Spleen (tissue), 11 donors: ENCODE data around the gene GPC3. TPM values are rescaled to one million over a fixed set of nuclear protein-coding genes. Genes with fewer than 3 reads are reported as not detected.

Experiments used
- DNase-seq: peaks from one replicate; pipeline ENCODE4 v3.0.0-alpha.2; 2020
- H3K27ac ChIP-seq, 8 donors: fragments of 200-600 bp; sonication (generic) in 7 of 8; 1 replicate in 4 of 8; 2 replicates in 4 of 8; pipeline versions ENCODE4 v1.5.0 to v1.8.0; 2016 to 2021; ENCODE audit warnings: inconsistent platforms in 4 of 8, mild to moderate bottlenecking in 4 of 8, moderate library complexity in 1 of 8
- H3K27me3 ChIP-seq, 7 donors: fragments of 200-600 bp; sonication (generic) in 6 of 7; replicated peaks in 1 of 7; 1 replicate in 4 of 7; 2 replicates in 3 of 7; pipeline versions ENCODE4 v1.5.0 to v1.8.0; 2016 to 2021; ENCODE audit warnings: inconsistent platforms in 3 of 7, mild to moderate bottlenecking in 1 of 7
- H3K36me3 ChIP-seq, 6 donors: fragments of 200-600 bp; sonication (generic) in 5 of 6; 1 replicate in 4 of 6; 2 replicates in 2 of 6; pipeline versions ENCODE4 v1.5.0 to v1.8.0; 2016 to 2021; ENCODE audit warnings: inconsistent platforms in 2 of 6
- H3K4me1 ChIP-seq, 6 donors: fragments of 200-600 bp; sonication (generic) in 5 of 6; 1 replicate in 3 of 6; 2 replicates in 3 of 6; pipeline versions ENCODE4 v1.5.0 to v1.8.0; 2016 to 2021; ENCODE audit warnings: inconsistent platforms in 3 of 6
- H3K4me3 ChIP-seq, 8 donors: fragments of 200-600 bp; sonication (generic) in 7 of 8; 1 replicate in 4 of 8; 2 replicates in 4 of 8; pipeline versions ENCODE4 v1.5.0 to v1.8.0; 2016 to 2021; ENCODE audit warnings: inconsistent platforms in 4 of 8, mild to moderate bottlenecking in 4 of 8, moderate library complexity in 2 of 8
- H3K9me3 ChIP-seq, 8 donors: fragments of 200-600 bp; sonication (generic) in 7 of 8; 1 replicate in 4 of 8; 2 replicates in 4 of 8; pipeline versions ENCODE4 v1.5.0 to v1.8.0; 2016 to 2021; ENCODE audit warnings: inconsistent platforms in 4 of 8
- CTCF ChIP-seq, 11 experiments: fragments of 200-600 bp in 7 of 11; fragments of 450-650 bp in 4 of 11; sonication (generic) in 4 of 11; IDR thresholded peaks in 8 of 11; conservative IDR thresholded peaks in 3 of 11; 1 replicate in 7 of 11; 2 replicates in 4 of 11; pipeline versions ENCODE4 v1.4.0 to v1.8.0; 2016 to 2021; ENCODE audit warnings: antibody characterized with exemption in 11 of 11, inconsistent platforms in 4 of 11, mild to moderate bottlenecking in 1 of 11
- POLR2A ChIP-seq, 3 donors: fragments of 450-650 bp; IDR thresholded peaks; one replicate each; pipeline ENCODE4 v1.5.1; 2017; ENCODE audit warnings: antibody characterized with exemption in 3 of 3, mild to moderate bottlenecking in 1 of 3
- POLR2AphosphoS5 ChIP-seq, 3 donors: sonication (generic); formaldehyde crosslinking; IDR thresholded peaks; one replicate each; pipeline ENCODE4 v1.5.1; 2017; ENCODE audit warnings: antibody characterized with exemption in 3 of 3
- WGBS, 5 donors: extraction: QIAGEN DNeasy Blood & Tissue Kit in 3 of 5; methylation state at CpG; one replicate each; pipeline versions ENCODE4 v1.1.5 to v1.1.7; 2013 to 2018; 5-methylcytosine and 5-hydroxymethylcytosine counted together
- intact Hi-C: fragments of 100-400 bp; cut with DNase I; formaldehyde crosslinking; loops from one replicate; pipeline ENCODE4 v1.15.0; 2023; ENCODE audit warnings: low total_unique reads
- polyA plus RNA-seq, 3 donors: library from polyadenylated mRNA; stranded (reverse); fragments of 200-250 nt; gene quantifications; one replicate each; pipeline ENCODE4 v1.2.1, GENCODE V29; 2013
- total RNA-seq, 7 donors: library from RNA; depleted of rRNA in 3 of 7; stranded (reverse); fragments of >200 nt in 3 of 7; fragmentation: NEBNext Ultra II Directional in 4 of 7; extraction: Animal tissue kit (Norgen Biotek cat#: 25700) in 4 of 7; gene quantifications; one replicate each; pipeline versions ENCODE4 v1.1.0 to v1.2.1, GENCODE V29; 2016 to 2021
- donor health status: healthy with polysubstance abuse.
- donor health status: DM: no; HTN: no; CAD: no; lungs with moderate emphysema.
- donor health status: DM: no; HTN: no; CAD: no.
- donor health status: Bipolar disorder and iron deficiency.
- donor health status: healthy.
- donor health status: DM: no; HTN: no; CAD: no.
- donor health status: DM: yes; HTN: yes; CAD: no.

GPC3 gene
- total and polyA plus RNA-seq, 10 donors, result 0.41 to 3.3 (median 1.5) TPM

- no peak for DNase-seq
- H3K27ac ChIP-seq, result no peak overlapping the region
- H3K27me3 ChIP-seq, result no peaks in the 10 kb centered on the region
- WGBS, 5 donors, result 40 to 67% (median 52%) methylated on average over 5 of the region's 5 CpGs
- TF ChIP-seq POLR2A (IDR thresholded peaks at IDR 0.05) (no peak), POLR2AphosphoS5 (IDR thresholded peaks at IDR 0.05) (no peak), CTCF (IDR thresholded peaks at IDR 0.05 in 8 of 11, conservative IDR thresholded peaks at IDR 0.05 in 3 of 11) (no peak)
- intact Hi-C loops, result no loop called here
- H3K4me3 ChIP-seq, result peak overlapping the region in 1 of 8 donors; percentile 37
- H3K4me1 ChIP-seq, result no peaks in the 10 kb centered on the region
- H3K36me3 ChIP-seq, result no peaks in the 10 kb centered on the region
- H3K9me3 ChIP-seq, result no peaks in the 10 kb centered on the region
Observed at GRCh38 chrX:134025986-134026545, 40.7 kb upstream of the GPC3 start.

DNA sequence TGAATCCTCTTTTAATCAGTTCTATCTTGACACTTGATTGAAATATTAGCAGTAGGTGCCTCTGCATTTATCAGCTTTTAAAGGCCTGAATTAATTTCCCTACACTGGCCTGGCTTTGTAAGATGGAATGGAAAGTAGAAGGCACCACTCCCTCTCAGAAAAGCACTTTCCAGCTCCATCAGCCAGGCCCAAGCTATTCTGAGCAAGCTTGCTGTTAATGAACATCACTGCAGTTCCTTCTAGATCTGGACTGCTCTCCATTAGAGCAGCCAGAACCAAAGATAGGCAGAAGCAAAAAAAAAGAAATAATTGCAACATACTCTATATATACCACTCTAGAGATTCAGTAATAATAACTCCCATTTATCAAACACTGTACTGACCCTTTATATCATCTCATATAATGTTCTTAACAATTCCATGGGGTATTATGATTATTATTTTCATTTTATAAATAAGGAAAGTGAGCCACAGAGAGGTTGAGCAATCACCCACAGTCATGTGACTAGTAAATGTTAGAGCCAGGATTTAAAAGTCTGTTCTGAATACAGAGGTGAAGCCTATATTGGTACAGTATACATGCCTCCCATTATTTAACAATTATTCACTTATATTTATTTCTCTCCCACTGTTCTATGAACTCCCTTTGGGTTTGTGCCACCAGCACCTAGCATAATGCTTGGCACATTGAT is 39.4 kb upstream of the GPC3 start:
- TF ChIP-seq POLR2A (IDR thresholded peaks at IDR 0.05) (no peak), POLR2AphosphoS5 (IDR thresholded peaks at IDR 0.05) (no peak), CTCF (IDR thresholded peaks at IDR 0.05 in 8 of 11, conservative IDR thresholded peaks at IDR 0.05 in 3 of 11) (no peak)
- H3K27me3 ChIP-seq, result no peaks in the 10 kb centered on the region
- DNase-seq, result no peak
- no peak overlapping the region for H3K27ac ChIP-seq
- no peak overlapping the region for H3K4me3 ChIP-seq
- H3K36me3 ChIP-seq, result no peaks in the 10 kb centered on the region
- intact Hi-C loops, result no loop called here
- no peaks in the 10 kb centered on the region for H3K4me1 ChIP-seq
- no peaks in the 10 kb centered on the region for H3K9me3 ChIP-seq

GRCh38 chrX:134023851-134024281 is 38.5 kb upstream of the GPC3 start:
- Histone ChIP-seq H3K27ac (no peak overlapping the region), H3K4me1 (no peaks in the 10 kb centered on the region), H3K4me3 (no peak overlapping the region), H3K9me3 (no peaks in the 10 kb centered on the region), H3K27me3 (no peaks in the 10 kb centered on the region), H3K36me3 (no peaks in the 10 kb centered on the region)
- intact Hi-C loops, result no loop called here
- WGBS, 5 donors, result 40 to 55% (median 52%) methylated on average over 4 of the region's 4 CpGs
- DNase-seq, result no peak
- TF ChIP-seq POLR2A (IDR thresholded peaks at IDR 0.05), result no peak
- no peak for TF ChIP-seq POLR2AphosphoS5 (IDR thresholded peaks at IDR 0.05)
- TF ChIP-seq CTCF (IDR thresholded peaks at IDR 0.05 in 8 of 11, conservative IDR thresholded peaks at IDR 0.05 in 3 of 11), result no peak

- Histone ChIP-seq H3K9me3 (no peaks in the 10 kb centered on the region), H3K27ac (no peak overlapping the region), H3K27me3 (peaks cover 0 to 4% (median 0%) of the 10 kb centered on the region in 7 donors), H3K36me3 (no peaks in the 10 kb centered on the region), H3K4me1 (no peaks in the 10 kb centered on the region), H3K4me3 (no peak overlapping the region)
- intact Hi-C loops, result no loop called here
- WGBS, 5 donors, result 86 to 93% (median 89%) methylated on average over 2 of the region's 2 CpGs
- TF ChIP-seq POLR2A (IDR thresholded peaks at IDR 0.05), result no peak
- no peak for TF ChIP-seq CTCF (IDR thresholded peaks at IDR 0.05 in 8 of 11, conservative IDR thresholded peaks at IDR 0.05 in 3 of 11)
- no peak for TF ChIP-seq POLR2AphosphoS5 (IDR thresholded peaks at IDR 0.05)
- DNase-seq, result no peak
Observed at GRCh38 chrX:134020910-134021309, 35.5 kb upstream of the GPC3 start.
